ENCODE data around the gene MED25.

The MED25 gene

DNA sequence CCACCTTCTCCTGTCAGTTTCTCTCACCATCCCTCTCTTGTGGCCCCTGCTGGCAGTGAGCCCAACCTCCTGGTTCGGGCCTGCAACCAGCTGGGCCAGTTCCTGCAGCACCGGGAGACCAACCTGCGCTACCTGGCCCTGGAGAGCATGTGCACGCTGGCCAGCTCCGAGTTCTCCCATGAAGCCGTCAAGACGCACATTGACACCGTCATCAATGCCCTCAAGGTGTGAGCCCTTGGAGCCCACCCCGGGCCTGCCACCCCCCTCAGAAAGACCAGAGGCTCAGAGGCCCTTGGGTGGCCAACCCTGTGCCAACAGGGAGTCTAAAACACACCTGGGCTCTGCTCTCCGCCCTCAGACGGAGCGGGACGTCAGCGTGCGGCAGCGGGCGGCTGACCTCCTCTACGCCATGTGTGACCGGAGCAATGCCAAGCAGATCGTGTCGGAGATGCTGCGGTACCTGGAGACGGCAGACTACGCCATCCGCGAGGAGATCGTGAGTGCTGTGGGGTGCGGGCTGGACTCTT is 18.8 kb upstream of the MED25 start:
- DNase-seq: no peak

DNA sequence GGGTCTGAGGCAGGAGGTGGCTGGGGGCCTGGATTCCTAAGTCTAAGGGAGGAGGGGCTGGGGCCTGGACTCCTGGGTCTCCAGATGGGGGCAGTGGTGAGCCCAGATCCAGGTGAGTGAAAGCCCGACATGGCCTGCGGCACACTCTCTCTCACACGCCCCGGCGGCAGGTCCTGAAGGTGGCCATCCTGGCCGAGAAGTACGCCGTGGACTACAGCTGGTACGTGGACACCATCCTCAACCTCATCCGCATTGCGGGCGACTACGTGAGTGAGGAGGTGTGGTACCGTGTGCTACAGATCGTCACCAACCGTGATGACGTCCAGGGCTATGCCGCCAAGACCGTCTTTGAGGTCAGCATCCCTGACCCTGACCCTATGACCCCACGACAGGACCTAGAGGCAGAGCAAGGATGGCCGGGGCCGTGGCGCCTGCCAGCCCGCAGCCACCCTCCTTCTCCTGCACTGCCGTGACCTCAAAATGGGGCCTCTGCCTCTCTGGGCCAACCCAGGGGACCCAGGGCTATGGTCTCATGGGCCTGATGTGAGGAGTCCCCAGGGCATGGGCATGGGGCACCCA is 18.2 kb upstream of the MED25 start:
- DNase-seq: no peak

DNA sequence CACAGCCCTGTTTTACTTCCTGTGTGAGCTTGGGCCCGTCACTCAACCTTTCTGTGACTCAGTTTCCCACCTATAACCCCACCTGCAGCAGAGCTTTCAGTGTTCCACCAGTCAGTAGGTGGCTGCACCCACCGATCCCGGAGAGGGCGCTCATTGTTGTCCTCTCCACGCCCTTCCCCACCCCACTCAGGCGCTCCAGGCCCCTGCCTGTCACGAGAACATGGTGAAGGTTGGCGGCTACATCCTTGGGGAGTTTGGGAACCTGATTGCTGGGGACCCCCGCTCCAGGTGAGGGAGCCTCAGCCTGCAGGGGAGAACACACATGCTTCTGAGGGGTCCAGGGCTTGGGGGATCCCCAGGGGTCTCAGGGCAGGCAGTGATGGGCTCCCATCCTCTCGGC is 17.3 kb upstream of the MED25 start:
- no peak for DNase-seq

DNA sequence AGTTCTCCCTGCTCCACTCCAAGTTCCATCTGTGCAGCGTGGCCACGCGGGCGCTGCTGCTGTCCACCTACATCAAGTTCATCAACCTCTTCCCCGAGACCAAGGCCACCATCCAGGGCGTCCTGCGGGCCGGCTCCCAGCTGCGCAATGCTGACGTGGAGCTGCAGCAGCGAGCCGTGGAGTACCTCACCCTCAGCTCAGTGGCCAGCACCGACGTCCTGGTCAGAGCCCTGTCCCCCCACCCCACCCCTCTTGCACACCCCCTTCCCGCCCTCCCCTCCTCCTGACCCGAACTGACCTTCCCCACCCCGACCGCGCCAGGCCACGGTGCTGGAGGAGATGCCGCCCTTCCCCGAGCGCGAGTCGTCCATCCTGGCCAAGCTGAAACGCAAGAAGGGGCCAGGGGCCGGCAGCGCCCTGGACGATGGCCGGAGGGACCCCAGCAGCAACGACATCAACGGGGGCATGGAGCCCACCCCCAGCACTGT is 16.6 kb upstream of the MED25 start:
- no peak for DNase-seq

DNA sequence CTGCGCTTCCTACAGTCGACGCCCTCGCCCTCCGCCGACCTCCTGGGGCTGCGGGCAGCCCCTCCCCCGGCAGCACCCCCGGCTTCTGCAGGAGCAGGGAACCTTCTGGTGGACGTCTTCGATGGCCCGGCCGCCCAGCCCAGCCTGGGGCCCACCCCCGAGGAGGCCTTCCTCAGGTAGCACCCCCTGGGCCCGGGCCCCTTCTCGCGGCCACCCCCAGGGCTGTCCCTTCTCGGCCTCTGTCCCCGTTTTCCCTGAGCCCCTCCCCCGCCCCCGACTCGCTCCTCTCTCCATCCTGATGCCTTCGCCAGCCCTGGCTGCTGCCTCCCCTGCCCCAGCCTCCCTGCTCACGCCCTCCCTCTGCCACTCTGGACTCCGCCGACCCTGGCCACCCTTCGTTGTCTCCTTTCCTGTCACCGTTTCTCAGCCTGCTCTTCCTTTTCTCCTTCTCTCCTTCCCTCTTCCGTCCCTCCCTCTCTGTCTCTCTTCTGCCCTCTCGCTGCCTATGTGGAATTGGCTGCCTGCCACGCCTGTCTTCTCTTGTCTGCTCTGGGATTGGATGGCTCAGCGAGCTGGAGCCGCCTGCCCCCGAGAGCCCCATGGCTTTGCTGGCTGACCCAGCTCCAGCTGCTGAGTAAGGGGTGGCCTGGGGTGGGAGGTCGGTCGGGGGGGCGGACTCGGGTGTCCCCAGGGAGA is 16.0 kb upstream of the MED25 start:
- DNase-seq: no peak

DNA sequence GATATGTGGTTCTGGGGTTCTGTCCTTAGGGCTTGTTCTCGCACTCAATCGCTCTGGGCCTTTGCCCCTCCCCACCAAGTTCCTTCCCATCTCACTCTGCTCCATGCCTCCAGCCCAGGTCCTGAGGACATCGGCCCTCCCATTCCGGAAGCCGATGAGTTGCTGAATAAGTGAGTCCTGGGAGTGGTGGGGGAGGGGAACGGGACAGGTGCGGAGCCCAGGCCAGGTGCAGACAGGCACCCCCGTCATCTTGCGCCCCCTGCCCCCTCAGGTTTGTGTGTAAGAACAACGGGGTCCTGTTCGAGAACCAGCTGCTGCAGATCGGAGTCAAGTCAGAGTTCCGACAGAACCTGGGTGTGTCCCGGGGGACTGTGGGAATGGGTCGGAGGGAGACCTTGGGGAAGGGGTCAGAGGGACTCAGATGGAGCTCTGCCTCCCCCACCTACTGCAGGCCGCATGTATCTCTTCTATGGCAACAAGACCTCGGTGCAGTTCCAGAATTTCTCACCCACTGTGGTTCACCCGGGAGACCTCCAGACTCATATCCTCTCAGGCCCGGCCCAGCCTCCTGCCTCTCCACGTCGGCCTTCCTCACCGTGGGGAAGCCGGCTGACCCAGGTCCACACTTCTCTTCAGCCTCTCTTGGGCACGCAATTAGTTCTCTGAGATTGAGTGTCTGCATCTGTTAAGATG is 15.1 kb upstream of the MED25 start:
- no peak for DNase-seq

DNA sequence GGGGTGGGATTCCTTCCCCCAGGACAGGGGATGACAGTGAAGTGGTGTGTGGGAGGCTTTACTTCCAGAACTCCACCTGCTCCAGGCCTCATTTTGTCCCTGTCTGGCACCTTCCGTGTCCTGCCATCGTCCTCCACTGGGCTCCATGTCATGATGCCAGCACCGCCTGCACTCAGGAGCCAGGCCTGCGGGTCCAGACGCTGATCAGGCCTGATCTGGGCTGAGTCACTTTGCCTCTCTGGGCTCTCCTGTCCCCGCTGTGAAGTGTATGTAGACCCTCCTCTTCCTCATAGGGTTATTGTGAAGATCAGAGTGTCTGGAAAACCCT is 14.6 kb upstream of the MED25 start:
- DNase-seq: no peak

DNA sequence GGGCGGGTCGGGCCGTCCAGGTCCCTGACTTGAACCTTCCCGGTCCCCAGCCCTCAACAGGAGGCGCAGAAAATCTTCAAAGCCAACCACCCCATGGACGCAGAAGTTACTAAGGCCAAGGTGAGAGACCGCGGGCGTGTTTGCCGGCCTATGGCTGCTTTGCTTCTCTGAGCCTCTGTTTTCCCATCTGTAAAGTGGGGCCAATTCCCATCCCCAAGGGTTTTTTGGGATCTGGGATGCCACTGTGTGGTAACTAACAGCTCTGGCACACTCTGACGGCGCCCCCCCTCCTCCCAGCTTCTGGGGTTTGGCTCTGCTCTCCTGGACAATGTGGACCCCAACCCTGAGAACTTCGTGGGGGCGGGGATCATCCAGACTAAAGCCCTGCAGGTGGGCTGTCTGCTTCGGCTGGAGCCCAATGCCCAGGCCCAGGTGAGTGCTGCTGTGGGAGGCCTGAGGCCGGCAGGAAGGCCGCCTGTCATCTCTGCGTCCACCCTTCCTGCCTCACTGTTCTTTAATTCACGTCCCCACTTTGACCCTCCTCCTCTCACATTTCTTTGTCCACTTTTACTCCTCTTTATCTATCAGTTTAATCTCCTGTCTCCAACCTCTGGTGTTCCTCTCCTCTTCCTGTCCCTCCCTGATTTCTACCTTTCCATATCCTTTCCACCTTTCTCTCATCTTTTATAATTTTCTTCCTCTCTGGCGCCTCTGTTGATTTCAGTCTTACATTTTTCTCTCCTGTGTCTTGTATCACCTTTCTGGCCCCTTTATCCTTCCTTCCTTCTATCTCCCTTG is 12.1 kb upstream of the MED25 start:
- DNase-seq: no peak

DNA sequence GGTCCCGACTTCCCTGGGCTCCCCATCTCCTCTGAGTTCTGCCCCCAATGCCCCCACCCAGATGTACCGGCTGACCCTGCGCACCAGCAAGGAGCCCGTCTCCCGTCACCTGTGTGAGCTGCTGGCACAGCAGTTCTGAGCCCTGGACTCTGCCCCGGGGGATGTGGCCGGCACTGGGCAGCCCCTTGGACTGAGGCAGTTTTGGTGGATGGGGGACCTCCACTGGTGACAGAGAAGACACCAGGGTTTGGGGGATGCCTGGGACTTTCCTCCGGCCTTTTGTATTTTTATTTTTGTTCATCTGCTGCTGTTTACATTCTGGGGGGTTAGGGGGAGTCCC is 11.5 kb upstream of the MED25 start:
- no peak for DNase-seq

DNA sequence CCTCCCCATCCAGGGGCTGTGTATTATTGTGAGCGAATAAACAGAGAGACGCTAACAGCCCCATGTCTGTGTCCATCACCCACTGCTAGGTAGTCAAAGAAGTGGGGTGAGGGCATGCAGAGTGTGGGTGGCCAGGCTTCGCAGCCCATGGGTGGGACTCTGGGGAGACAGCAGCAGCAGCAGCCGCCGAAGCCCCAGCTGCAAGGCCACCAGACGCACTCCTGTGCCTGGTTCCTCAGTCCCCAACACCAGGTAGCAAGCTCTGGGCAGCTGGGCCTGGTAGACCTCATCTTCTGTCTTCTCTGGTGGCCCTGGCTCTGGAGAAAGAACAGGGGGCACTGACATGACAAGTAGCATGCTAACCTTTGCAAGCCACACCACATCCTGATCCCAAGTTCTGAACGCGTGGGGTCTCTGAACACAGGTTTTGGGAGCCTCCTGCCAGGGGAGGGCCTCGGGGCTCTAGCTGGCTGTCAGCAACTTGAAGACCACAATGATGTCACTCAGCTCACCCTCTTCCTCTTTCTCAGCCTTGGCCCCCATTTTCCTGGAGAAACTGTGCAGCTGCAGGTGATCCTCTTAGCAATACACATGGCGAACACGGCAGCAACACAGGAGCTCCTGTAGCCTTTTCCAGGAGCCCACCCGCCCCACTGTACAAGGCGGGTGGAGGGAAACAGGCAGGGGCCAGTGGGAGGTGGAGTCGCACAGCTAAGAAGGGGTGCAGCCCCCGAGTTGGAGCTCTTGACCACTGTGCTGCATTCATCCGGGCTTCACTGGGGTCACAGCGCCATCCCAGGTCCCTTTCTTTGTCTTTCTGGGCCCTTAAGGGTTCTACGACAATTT is 10.8 kb upstream of the MED25 start:
- DNase-seq: no peak

DNA sequence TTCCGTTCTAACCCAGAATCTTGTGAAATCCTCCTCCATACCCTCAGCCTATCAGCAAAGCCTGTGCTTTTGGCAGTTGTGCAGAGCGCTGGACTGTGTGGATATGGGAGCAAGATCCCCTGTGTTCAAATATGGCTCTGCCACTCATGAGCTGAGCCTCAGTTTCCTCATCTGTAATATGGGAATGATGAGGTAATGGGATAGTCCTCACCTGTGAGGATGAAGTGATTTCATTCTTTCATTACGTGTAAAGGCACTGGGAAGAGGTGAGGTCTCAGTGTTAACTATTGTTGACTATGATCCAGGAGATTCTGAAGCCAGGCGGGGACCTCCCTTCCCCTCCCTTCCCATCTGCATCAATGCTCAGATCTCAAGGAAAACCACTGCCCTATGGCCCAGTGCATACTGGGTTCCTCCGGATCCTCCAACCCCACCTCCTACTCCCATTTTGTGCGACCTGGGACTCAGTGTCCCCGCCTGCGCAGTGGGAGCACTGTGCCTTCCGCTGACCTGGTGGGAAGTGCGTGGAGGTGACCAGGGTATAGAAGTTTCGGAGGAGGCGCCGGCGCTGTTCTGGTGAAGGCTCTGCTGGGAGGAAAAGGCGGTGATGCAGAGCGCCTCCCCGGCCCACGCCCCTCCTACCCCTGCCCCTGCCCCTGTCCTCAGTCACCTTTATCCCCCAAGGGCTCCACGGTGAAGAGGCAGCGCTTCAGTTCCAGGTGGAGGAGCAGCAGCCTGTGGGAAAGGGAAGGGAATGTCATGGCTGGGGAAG is 10.0 kb upstream of the MED25 start:
- no peak for DNase-seq

DNA sequence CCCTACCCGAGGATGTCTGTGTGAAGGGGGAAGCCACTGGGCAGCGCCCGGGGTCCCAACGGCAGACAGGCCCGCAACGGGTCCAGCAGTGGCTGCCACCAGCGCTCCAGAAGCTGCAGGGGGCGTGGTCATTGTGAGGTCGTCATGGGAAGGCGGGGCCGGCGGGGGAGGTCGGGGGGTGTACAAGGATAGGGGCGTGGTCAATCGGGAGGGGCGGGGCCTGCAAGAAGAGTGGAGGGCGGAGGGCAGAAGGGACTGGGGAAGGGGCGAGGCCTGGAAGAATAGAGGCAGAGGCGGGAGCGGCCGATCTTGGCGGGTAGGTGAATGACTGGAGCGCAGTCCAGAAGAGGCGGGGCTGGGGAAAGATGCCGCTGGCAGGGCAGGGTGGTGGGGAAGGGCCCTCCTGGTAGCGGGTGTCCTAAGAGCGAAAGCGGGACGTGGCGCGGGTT is 9.4 kb upstream of the MED25 start:
- peak; percentile 88 for DNase-seq

DNA sequence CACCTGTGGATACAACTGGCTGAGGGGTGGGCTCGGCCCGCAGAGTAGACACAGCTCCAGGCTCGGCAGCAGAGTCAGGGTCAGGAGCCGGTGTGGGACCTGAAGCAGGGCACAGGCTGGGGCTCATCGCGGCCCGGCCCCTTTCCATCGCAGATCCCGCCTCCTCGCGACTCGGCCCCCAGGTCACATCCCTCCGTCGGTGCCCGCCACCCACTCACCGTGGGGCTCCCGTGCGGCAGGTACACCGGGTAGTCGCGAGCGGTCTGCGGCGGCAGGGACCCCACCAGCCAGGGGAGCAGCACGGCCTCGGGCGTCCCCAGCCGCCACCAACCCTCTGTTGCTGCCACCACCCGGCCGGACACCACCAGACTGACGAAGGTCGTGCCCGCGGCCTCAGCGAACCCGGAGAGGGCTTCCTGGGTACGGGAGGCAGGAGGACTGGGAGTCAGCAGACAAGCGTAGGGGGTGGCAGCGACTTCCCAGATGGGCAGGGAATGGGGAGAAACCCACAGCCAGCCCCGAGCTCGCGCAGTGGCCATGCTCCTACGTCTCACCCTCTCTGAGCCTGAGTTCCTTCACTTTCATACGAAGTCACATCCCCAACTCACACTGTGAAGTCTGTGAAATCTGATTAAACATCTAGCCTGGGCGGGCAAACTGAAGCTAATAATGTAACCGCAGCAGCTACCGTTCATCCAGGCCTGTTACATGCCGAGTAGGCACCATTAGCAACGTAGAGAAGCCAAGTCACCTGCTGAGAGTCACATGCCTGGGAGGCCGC is 8.7 kb upstream of the MED25 start:
- peak; percentile 44 for DNase-seq

DNA sequence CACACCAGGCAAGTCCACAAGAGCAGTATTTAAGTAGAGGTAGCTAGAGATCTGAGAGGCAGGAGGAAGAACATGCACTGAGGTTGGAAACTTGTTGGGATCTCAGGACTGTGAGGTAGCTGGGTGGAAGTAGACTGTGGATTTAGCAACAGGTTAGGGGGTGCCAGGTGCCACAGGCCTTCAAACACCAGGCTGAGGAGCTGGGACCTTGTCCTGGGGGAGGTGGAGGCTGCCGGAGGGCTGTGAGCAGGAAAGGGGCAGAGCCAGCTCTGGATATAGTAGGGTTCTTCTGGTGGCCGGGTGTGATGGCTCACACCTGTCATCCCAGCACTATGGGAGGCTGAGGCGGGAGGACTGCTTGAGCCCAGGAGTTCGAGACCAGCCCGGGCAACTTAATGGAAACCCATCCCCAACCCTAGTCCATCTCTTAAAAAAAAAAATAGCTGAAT is 8.1 kb upstream of the MED25 start:
- DNase-seq: no peak

DNA sequence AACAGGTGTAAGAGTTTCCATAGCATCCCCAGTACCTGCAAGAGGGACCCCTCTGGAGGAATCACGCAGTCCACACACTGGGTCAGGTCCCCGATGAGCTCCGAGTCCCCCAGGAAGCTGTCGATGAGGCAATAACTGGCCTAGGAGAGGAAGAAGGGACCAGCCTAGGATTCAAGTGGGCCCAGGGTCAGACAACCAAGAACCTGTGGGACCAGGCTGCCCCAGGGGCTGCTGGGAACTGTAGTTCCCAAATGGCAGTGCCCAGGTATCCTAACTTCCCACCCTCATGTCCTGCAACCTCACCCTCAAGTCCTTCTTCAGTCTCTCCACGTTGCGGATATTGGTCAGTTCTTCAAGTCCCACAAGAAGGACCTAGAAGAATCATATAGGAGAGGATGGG is 6.8 kb upstream of the MED25 start:
- DNase-seq: no peak

DNA sequence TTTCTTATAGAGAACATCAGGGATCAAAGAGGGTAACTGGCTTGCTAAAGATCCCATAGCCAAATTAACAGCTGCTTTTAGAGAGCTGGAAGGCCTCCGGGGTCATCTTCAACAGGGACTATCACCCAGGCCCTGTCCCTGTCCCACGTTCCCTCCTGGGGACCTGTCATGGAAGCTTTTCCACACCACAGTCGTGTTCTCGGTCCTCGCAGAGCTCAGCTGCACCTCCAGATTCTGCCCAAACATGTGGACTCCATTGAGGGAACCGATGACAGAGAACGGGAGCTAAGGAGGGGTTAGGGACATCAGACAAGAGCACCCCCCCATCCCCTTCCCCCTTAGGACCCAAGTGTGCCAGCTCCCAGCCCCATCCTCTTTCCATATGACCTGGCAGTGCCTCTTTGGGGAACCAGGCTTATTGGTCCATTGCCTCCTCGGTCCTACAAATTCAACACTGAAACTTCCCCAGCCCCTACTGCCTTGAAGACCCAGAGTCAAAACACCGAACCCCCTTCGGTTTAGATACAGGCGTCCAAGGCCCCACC is 5.6 kb upstream of the MED25 start:
- no peak for DNase-seq

DNA sequence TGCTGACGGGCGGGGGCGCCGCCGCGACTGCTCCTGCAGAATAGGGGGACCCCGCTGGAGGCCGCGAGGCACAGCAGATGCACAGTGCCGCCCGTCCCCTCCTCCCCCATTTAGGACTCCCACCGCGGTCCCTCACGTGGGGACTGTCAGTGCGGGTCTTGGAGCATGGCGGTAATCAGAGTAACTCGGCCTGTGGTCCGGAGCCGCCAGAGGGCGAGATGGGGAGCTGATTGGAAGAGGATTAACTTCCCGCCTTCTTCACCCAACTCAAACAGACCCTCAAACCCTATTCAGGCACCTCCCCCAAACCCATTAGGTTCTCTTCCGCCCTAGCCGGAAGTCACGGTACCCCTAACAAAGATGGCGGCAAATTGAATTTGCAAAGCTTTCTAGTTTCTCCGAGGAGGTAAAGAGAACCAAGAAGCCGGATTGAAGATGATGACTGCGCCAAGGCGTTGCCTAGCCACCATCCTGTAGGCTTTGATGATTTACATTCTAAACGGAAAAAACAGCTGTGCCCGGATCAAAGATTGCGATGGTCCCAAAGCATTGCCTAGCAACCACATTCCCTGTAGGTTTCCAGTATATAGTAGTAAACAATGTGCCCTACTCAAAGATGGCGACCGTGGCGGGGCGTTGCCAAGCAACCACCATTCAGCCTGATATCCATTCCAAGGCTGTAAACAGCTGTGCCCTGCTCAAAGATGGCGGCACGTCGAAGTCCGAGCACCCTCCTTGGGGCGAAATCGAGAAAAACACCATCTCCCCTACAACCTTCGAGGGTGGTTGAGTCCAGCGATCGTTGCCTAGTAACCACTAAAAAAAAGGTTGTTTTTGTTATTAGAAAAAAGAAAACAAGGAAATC is 4.9 kb upstream of the MED25 start, which contains the start of gene FUZ:
Gene FUZ, minus strand, starts transcription at position 296 of the 865 bp plus-strand sequence. Its CDS starts 186 bp downstream, at position 110.
- DNase-seq: peak; percentile 80

DNA sequence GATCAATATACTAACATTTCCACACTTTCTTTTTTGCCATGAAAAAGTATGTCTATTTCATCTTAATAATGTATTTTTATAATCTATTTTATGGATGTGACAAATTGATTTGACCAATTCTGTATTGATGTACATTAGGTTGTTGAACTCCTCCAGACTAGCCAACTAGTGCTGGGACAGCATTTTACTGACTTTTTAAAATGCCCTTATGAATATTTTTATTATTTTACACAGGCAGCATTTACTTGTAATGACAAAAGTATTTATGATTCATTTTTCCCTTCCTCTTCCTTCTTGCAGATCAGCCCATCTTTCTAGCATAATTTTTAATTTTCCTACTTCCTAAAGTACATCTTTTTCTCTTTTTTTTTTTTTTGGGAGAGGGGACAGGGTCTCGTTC is 4.1 kb upstream of the MED25 start:
- DNase-seq: no peak

DNA sequence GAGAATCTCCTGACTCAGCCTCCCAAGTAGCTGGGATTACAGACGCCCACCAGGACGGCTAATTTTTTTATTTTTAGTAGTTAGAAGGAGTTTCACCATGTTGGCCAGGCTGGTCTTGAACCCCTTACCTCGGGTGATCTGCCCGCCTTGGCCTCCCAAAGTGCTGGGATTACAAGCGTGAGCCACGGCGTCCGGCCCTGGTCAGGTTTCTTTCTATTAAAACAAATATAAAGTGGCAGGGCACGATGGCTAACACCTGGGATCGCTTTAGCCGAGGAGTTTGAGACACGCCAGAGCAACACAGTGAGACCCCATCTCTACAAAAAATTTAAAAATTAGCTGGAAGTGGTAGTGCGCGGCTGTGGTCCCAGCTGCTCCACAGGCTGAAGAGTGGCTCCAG is 1.5 kb upstream of the MED25 start:
- no peak for DNase-seq
